GM12878 (cell line): Measurements from ENCODE around the gene FDXR. TPM values are rescaled to one million over a fixed set of nuclear protein-coding genes. Genes with fewer than 3 reads are reported as not detected.

Experiments
- ATAC-seq: fragments of 200-7000 bp; cut with Tn5 transposase; 3 replicates; pipeline ENCODE4 v1.9.1; 2020; ENCODE audit warnings: mild to moderate bottlenecking, moderate library complexity
- BruUV-seq: library from RNA; stranded (reverse); fragments of 400-500 nt; replicated peaks from 2 replicates; lab custom pipeline; 2021; lab: Mats Ljungman, UMichigan
- CTCF ChIA-PET: fragments of 300-600 bp; sonication (Branson Sonifier 250); formaldehyde crosslinking; extraction: SDS; loops from one replicate; lab custom pipeline; 2021; ENCODE audit warnings: inconsistent platforms; lab: Yijun Ruan, JAX
- POLR2A ChIA-PET: fragments of 350-600 bp; formaldehyde crosslinking; extraction: SDS; loops from one replicate; lab custom pipeline; 2021; ENCODE audit warnings: inconsistent platforms; lab: Charles Lee
- RAD21 ChIA-PET: fragments of 300-600 bp; sonication (Branson Sonifier 250); formaldehyde crosslinking; loops from one replicate; lab custom pipeline; 2023; ENCODE audit warnings: antibody characterized with exemption; ENCODE audit not compliant: unreplicated experiment; lab: Charles Lee
- SMC1A ChIA-PET: fragments of 300-600 bp; sonication (Branson Sonifier 250); formaldehyde crosslinking; loops from one replicate; lab custom pipeline; 2023; ENCODE audit not compliant: unreplicated experiment, uncharacterized antibody; lab: Charles Lee
- DNase-seq: peaks from one replicate; pipeline ENCODE4 v3.0.0-alpha.2; 2011; ENCODE audit warnings: low read depth, low spot score
- FAIRE-seq: peaks from 3 replicates; lab custom pipeline; 2011; peaks lifted over from hg19 to GRCh38; lab: Jason Lieb, UNC
- H2AFZ ChIP-seq: 2 replicates; pipeline ENCODE4 v1.6.0; 2011; ENCODE audit warnings: low read depth, low read length, control low read depth; ENCODE audit not compliant: control insufficient read depth
- H3K27ac ChIP-seq: 2 replicates; pipeline ENCODE4 v1.5.1; 2011; ENCODE audit warnings: control low read depth; ENCODE audit not compliant: control insufficient read depth, insufficient read depth
- H3K27me3 ChIP-seq, 2 experiments: replicated peaks in 1 of 2; 2 replicates each; pipeline versions ENCODE4 v1.6.0 to v1.6.1; 2011; ENCODE audit warnings: low read length in 1 of 2; ENCODE audit not compliant: control insufficient read depth in 2 of 2, insufficient read depth in 2 of 2
- H3K36me3 ChIP-seq, 2 experiments: 2 replicates each; pipeline ENCODE4 v1.5.1; 2011; ENCODE audit warnings: low read length in 1 of 2; ENCODE audit not compliant: control insufficient read depth in 2 of 2, insufficient read depth in 2 of 2
- H3K4me1 ChIP-seq: 2 replicates; pipeline ENCODE4 v1.6.1; 2011; ENCODE audit warnings: mild to moderate bottlenecking, low read length, moderate library complexity, mixed read lengths; ENCODE audit not compliant: control insufficient read depth, insufficient read depth
- H3K4me2 ChIP-seq: 2 replicates; pipeline ENCODE4 v1.6.0; 2011; ENCODE audit warnings: control low read depth; ENCODE audit not compliant: control insufficient read depth, insufficient read depth
- H3K4me3 ChIP-seq: fragments of 200-600 bp; sonication (generic); 2 replicates; pipeline ENCODE4 v1.5.1; 2016
- H3K79me2 ChIP-seq: 2 replicates; pipeline ENCODE4 v1.6.0; 2011; ENCODE audit warnings: low read length; ENCODE audit not compliant: control insufficient read depth, insufficient read depth
- H3K9ac ChIP-seq: 2 replicates; pipeline ENCODE4 v1.8.0; 2011; ENCODE audit warnings: low read length, control low read depth, mixed read lengths; ENCODE audit not compliant: control insufficient read depth, insufficient read depth
- H3K9me3 ChIP-seq: replicated peaks from 3 replicates; pipeline ENCODE4 v1.5.1; 2011; ENCODE audit warnings: mild to moderate bottlenecking, low read length; ENCODE audit not compliant: control insufficient read depth, insufficient read depth
- H4K20me1 ChIP-seq: 2 replicates; pipeline ENCODE4 v1.6.0; 2011; ENCODE audit not compliant: control insufficient read depth, insufficient read depth
- ASH2L ChIP-seq: fragments of 300-600, 200-600 bp; sonication (generic); IDR thresholded peaks from 2 replicates; pipeline ENCODE4 v1.6.1; 2017; ENCODE audit warnings: low read depth, mild to moderate bottlenecking, borderline replicate concordance
- CHD4 ChIP-seq: fragments of 200-600 bp; sonication (generic); IDR thresholded peaks from 2 replicates; pipeline ENCODE4 v1.6.1; 2016; ENCODE audit warnings: mild to moderate bottlenecking
- GABPA ChIP-seq: IDR thresholded peaks from 2 replicates; pipeline ENCODE4 v1.6.1; 2014; ENCODE audit warnings: antibody characterized with exemption, low read depth, mild to moderate bottlenecking, inconsistent platforms
- JUNB ChIP-seq: IDR thresholded peaks from 2 replicates; pipeline ENCODE4 v1.6.1; 2016; ENCODE audit warnings: antibody characterized with exemption, mild to moderate bottlenecking
- MEF2B ChIP-seq: fragments of 450-650 bp; IDR thresholded peaks from 2 replicates; pipeline ENCODE4 v1.6.1; 2018; ENCODE audit warnings: mild to moderate bottlenecking, moderate library complexity; ENCODE audit not compliant: partially characterized antibody, poor library complexity, severe bottlenecking
- POLR2A ChIP-seq: IDR thresholded peaks from 2 replicates; pipeline ENCODE4 v1.6.1; 2011; ENCODE audit warnings: low read depth, mild to moderate bottlenecking, low read length
- POLR2AphosphoS2 ChIP-seq: IDR thresholded peaks from 2 replicates; pipeline ENCODE4 v1.6.1; 2011; ENCODE audit warnings: low read depth, mild to moderate bottlenecking, low read length, improper control_type of control experiment, moderate library complexity
- SPI1 ChIP-seq: IDR thresholded peaks from 2 replicates; pipeline ENCODE4 v1.6.1; 2011; ENCODE audit warnings: low read depth, mild to moderate bottlenecking, low read length, moderate library complexity, borderline replicate concordance; ENCODE audit not compliant: insufficient read depth
- ZZZ3 ChIP-seq: IDR thresholded peaks from 2 replicates; pipeline ENCODE4 v1.6.1; 2011; ENCODE audit warnings: low read depth; ENCODE audit not compliant: control insufficient read depth, insufficient read length
- WGBS: methylation state at CpG from one replicate; pipeline ENCODE4 v1.1.6; 2016; ENCODE audit warnings: low lambda C conversion rate; ENCODE audit not compliant: insufficient replicate concordance, insufficient coverage; ENCODE audit errors: missing lambda C conversion rate; 5-methylcytosine and 5-hydroxymethylcytosine counted together
- in situ Hi-C: fragments of 300-500 bp; cut with MboI; formaldehyde crosslinking; loops from 9 replicates; pipeline ENCODE4 v1.14.3; 2018; ENCODE audit warnings: mixed read lengths
- intact Hi-C: fragments of 100-400 bp; cut with micrococcal nuclease; formaldehyde crosslinking; loops from one replicate; pipeline ENCODE4 v1.14.2; 2022; ENCODE audit not compliant: unreplicated experiment
- polyA plus RNA-seq, 11 experiments: library from polyadenylated mRNA; depleted of rRNA in 4 of 11; unstranded in 6 of 11; stranded (reverse) in 5 of 11; fragments of >200 nt; fragmentation: Nextera tagmentation in 4 of 11; fragmentation: Illumina TruSeq in 1 of 11; extraction: Ambion mirVana in 4 of 11; extraction: Trizol in 1 of 11; gene quantifications; 1 replicate in 1 of 11; 2 replicates in 10 of 11; pipeline versions ENCODE4 v1.2.1 to v1.2.3, GENCODE V29; 2011 to 2016; ENCODE audit warnings: inconsistent platforms in 2 of 11, missing spikeins in 2 of 11, low read depth in 1 of 11
- total RNA-seq, 4 experiments: library from RNA; depleted of rRNA in 3 of 4; stranded (reverse); fragments of >200 nt in 3 of 4; fragmentation: Illumina TruSeq in 1 of 4; extraction: Trizol in 1 of 4; gene quantifications; 2 replicates each; pipeline versions ENCODE4 v1.2.1 to v1.2.3, GENCODE V29; 2013 to 2021
- TF ChIP-seq, protein P1 (sequence below): IDR thresholded peaks from 2 replicates; pipeline ENCODE4 v1.6.1; 2011; ENCODE audit warnings: borderline replicate concordance, low read depth, mild to moderate bottlenecking, moderate library complexity, low read length; ENCODE audit not compliant: insufficient read depth, poor library complexity, severe bottlenecking
- TF ChIP-seq, protein P2 (sequence below): IDR thresholded peaks from 2 replicates; pipeline ENCODE4 v1.6.1; 2012; ENCODE audit warnings: low read depth, low read length, improper control_type of control experiment
- TF ChIP-seq, protein P3 (sequence below): fragments of 450-650 bp; conservative IDR thresholded peaks from 2 replicates; pipeline ENCODE4 v1.6.1; 2017; ENCODE audit warnings: mild to moderate bottlenecking, moderate library complexity

The FDXR gene
- total and polyA plus RNA-seq, 10 of the 15 experiments (the other 5 are each of a cell fraction or from before 2014, with no cell fraction given) = 0.85 to 162 (median 48.2) TPM

DNA sequence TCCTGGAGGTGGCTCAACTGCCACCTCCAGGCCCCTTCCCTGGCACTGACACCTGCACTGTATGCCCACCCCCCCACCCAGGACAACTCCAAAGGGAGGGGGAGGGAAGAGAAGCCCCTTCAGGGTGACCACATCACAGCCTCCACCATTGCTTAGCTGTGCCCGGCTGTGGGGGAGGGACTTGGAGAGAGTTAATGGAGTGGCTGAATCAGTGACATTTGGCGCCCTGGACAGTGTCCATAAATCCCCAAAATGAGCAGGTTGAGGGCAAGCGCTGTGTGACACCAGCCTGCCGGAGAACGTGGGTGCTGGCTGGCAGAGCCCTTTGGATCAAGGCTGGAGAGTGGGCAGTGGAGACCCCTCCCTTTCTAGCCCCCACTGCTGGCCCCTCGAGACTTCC, 49.4 kb upstream of the FDXR start:
- FAIRE-seq (no peak), DNase-seq (no peak), ATAC-seq (no peak)
- POLR2A ChIA-PET = no interaction called here
- H3K4me2 ChIP-seq = no peak overlapping the region
- in situ Hi-C loops (loop anchor here (5.0 kb wide), 1 partner anchor 35 kb away; no protein-coding TSS in a partner anchor), intact Hi-C loops (no loop called here)
- SMC1A ChIA-PET = interaction anchor here (6.8 kb wide), 1 partner anchor 37 kb away, joined by 73 read pairs; no protein-coding TSS in a partner anchor
- TF ChIP-seq ZZZ3 = no peak
- TF ChIP-seq, protein P1, sequence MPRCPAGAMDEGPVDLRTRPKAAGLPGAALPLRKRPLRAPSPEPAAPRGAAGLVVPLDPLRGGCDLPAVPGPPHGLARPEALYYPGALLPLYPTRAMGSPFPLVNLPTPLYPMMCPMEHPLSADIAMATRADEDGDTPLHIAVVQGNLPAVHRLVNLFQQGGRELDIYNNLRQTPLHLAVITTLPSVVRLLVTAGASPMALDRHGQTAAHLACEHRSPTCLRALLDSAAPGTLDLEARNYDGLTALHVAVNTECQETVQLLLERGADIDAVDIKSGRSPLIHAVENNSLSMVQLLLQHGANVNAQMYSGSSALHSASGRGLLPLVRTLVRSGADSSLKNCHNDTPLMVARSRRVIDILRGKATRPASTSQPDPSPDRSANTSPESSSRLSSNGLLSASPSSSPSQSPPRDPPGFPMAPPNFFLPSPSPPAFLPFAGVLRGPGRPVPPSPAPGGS = no peak
- H3K27me3 ChIP-seq = peaks cover 11 to 16% of the 10 kb centered on the region in 2 experiments
- H4K20me1 ChIP-seq = no peaks in the 10 kb centered on the region
- no peaks in the 10 kb centered on the region for H3K9me3 ChIP-seq
- H3K36me3 ChIP-seq = no peaks in the 10 kb centered on the region
- H3K27ac ChIP-seq = no peak overlapping the region
- H2AFZ ChIP-seq = no peak overlapping the region
- no peaks in the 10 kb centered on the region for H3K79me2 ChIP-seq
- H3K4me3 ChIP-seq = no peak overlapping the region
- CTCF ChIA-PET = interaction anchor here (0.7 to 12.6 kb wide), 2 partner anchors 35 to 49 kb away, joined by 3 to 274 read pairs; no protein-coding TSS in a partner anchor
- no peak overlapping the region for H3K9ac ChIP-seq
- no TSS peak for BruUV-seq
- WGBS = 41% methylated on average over 4 of the region's 6 CpGs
- no peaks in the 10 kb centered on the region for H3K4me1 ChIP-seq
- RAD21 ChIA-PET = interaction anchor here (8.1 kb wide), 1 partner anchor 39 kb away, joined by 73 read pairs; no protein-coding TSS in a partner anchor

DNA sequence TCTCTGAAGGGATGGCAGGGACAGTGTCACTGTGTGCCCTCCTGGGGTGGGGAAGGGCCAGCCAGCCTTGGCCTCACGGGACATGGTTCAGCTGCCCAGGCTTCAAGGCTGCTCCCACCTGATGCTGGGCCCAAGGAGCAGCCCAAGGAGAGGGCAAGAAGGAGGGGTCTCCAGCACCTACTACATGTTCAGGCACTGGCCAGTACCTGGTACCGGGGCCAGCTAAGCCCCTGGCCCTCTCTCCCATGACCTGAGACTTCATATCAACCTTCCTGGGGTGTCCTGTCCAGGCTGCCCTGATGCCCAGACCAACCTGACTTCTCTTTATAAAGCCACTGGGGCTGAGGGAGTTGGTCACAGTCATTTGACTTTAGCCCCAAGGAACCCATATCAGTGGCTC, 49.0 kb upstream of the FDXR start:
- ATAC-seq = no peak
- Histone ChIP-seq H3K9me3 (no peaks in the 10 kb centered on the region), H3K36me3 (no peaks in the 10 kb centered on the region), H4K20me1 (no peaks in the 10 kb centered on the region), H3K4me2 (no peak overlapping the region), H3K27ac (no peak overlapping the region), H2AFZ (no peak overlapping the region), H3K9ac (no peak overlapping the region), H3K4me1 (no peaks in the 10 kb centered on the region), H3K79me2 (no peaks in the 10 kb centered on the region), H3K27me3 (peaks cover 11 to 16% of the 10 kb centered on the region in 2 experiments), H3K4me3 (no peak overlapping the region)
- in situ Hi-C loops = loop anchor here (5.0 kb wide), 1 partner anchor 36 kb away; no protein-coding TSS in a partner anchor
- POLR2A ChIA-PET = no interaction called here
- SMC1A ChIA-PET = no interaction called here
- FAIRE-seq = no peak
- intact Hi-C loops = no loop called here
- 25% methylated on average over 2 of the region's 2 CpGs for WGBS
- CTCF ChIA-PET = interaction anchor here (12.6 kb wide), 1 partner anchor 35 kb away, joined by 274 read pairs; no protein-coding TSS in a partner anchor
- DNase-seq = no peak
- RAD21 ChIA-PET = interaction anchor here (8.1 kb wide), 1 partner anchor 39 kb away, joined by 73 read pairs; no protein-coding TSS in a partner anchor
- BruUV-seq = no TSS peak
- no peak for TF ChIP-seq CHD4
- TF ChIP-seq, protein P2, sequence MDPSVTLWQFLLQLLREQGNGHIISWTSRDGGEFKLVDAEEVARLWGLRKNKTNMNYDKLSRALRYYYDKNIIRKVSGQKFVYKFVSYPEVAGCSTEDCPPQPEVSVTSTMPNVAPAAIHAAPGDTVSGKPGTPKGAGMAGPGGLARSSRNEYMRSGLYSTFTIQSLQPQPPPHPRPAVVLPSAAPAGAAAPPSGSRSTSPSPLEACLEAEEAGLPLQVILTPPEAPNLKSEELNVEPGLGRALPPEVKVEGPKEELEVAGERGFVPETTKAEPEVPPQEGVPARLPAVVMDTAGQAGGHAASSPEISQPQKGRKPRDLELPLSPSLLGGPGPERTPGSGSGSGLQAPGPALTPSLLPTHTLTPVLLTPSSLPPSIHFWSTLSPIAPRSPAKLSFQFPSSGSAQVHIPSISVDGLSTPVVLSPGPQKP = no peak
- no peak for TF ChIP-seq SPI1
- TF ChIP-seq, protein P3, sequence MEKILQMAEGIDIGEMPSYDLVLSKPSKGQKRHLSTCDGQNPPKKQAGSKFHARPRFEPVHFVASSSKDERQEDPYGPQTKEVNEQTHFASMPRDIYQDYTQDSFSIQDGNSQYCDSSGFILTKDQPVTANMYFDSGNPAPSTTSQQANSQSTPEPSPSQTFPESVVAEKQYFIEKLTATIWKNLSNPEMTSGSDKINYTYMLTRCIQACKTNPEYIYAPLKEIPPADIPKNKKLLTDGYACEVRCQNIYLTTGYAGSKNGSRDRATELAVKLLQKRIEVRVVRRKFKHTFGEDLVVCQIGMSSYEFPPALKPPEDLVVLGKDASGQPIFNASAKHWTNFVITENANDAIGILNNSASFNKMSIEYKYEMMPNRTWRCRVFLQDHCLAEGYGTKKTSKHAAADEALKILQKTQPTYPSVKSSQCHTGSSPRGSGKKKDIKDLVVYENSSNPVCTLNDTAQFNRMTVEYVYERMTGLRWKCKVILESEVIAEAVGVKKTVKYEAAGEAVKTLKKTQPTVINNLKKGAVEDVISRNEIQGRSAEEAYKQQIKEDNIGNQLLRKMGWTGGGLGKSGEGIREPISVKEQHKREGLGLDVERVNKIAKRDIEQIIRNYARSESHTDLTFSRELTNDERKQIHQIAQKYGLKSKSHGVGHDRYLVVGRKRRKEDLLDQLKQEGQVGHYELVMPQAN = no peak
- no peak for TF ChIP-seq MEF2B
- TF ChIP-seq POLR2A = no peak
- no peak for TF ChIP-seq ZZZ3
- TF ChIP-seq POLR2AphosphoS2 = no peak
- TF ChIP-seq JUNB = no peak
- TF ChIP-seq GABPA = no peak
- no peak for TF ChIP-seq ASH2L
